Measurements from ENCODE around the gene CORO7. TPM values are rescaled to one million over a fixed set of nuclear protein-coding genes. Genes with fewer than 3 reads are reported as not detected.

Gene CORO7
- total RNA-seq, 1 donor from 2014 or later, result 35.1 TPM

DNA sequence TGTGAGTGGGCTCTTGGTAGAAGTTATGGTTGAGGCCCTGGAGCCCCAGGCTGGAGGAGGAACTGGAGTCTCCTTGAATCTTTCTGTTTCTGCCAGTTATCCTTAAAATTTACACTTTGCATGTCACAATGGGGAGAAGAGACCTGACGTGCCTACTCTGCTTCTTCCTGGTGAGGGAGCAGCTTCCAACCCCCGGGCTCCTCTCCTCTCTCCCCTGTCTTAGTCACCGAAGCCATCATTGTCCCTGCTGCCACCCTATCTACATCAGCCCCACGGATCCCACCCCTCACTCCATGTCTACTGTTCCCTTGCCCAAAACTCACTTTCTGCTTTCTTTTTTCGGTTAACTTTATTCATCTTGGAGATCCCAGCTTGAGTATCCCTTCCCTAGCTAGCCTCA lies 26.9 kb upstream of the CORO7 start:
- Mint-ChIP-seq H3K27me3 (ENCODE audit: low read depth) (no peaks in the 10 kb centered on the region), H3K4me3 (no peak overlapping the region), H3K27ac (no peak overlapping the region), H3K9me3 (no peaks in the 10 kb centered on the region), H3K36me3 (peaks cover 37% of the 10 kb centered on the region), H3K4me1 (no peaks in the 10 kb centered on the region)
- DNase-seq (ENCODE audit: low spot score in 2 of 2, unreplicated experiment in 2 of 2), result no peak
- TF ChIP-seq, protein P1, sequence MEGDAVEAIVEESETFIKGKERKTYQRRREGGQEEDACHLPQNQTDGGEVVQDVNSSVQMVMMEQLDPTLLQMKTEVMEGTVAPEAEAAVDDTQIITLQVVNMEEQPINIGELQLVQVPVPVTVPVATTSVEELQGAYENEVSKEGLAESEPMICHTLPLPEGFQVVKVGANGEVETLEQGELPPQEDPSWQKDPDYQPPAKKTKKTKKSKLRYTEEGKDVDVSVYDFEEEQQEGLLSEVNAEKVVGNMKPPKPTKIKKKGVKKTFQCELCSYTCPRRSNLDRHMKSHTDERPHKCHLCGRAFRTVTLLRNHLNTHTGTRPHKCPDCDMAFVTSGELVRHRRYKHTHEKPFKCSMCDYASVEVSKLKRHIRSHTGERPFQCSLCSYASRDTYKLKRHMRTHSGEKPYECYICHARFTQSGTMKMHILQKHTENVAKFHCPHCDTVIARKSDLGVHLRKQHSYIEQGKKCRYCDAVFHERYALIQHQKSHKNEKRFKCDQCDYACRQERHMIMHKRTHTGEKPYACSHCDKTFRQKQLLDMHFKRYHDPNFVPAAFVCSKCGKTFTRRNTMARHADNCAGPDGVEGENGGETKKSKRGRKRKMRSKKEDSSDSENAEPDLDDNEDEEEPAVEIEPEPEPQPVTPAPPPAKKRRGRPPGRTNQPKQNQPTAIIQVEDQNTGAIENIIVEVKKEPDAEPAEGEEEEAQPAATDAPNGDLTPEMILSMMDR (IDR thresholded peaks at IDR 0.05; ENCODE audit: unreplicated experiment), result no peak

- no peak for DNase-seq (ENCODE audit: low spot score in 2 of 2, unreplicated experiment in 2 of 2)
- TF ChIP-seq, protein P1 (IDR thresholded peaks at IDR 0.05; ENCODE audit: unreplicated experiment), result no peak
- Mint-ChIP-seq H3K4me3 (no peak overlapping the region), H3K9me3 (no peaks in the 10 kb centered on the region), H3K4me1 (no peaks in the 10 kb centered on the region), H3K27ac (no peak overlapping the region), H3K36me3 (peaks cover 38% of the 10 kb centered on the region), H3K27me3 (ENCODE audit: low read depth) (no peaks in the 10 kb centered on the region)
These were observed 26.0 kb upstream of the CORO7 start for GRCh38 chr16:4442371-4442770.

GRCh38 chr16:4437366-4437765 lies 21.0 kb upstream of the CORO7 start:
- no peaks in the 10 kb centered on the region for H3K9me3 Mint-ChIP-seq
- TF ChIP-seq, protein P1 (IDR thresholded peaks at IDR 0.05; ENCODE audit: unreplicated experiment), result no peak
- no peaks in the 10 kb centered on the region for H3K27me3 Mint-ChIP-seq (ENCODE audit: low read depth)
- H3K27ac Mint-ChIP-seq, result no peak overlapping the region
- no peak overlapping the region for H3K4me3 Mint-ChIP-seq
- peaks cover 29% of the 10 kb centered on the region for H3K36me3 Mint-ChIP-seq
- H3K4me1 Mint-ChIP-seq, result no peaks in the 10 kb centered on the region
- no peak for DNase-seq (ENCODE audit: low spot score in 2 of 2, unreplicated experiment in 2 of 2)

GRCh38 chr16:4435337-4436067 lies 19.1 kb upstream of the CORO7 start:
- Mint-ChIP-seq H3K27me3 (ENCODE audit: low read depth) (no peaks in the 10 kb centered on the region), H3K36me3 (peaks cover 27% of the 10 kb centered on the region), H3K9me3 (no peaks in the 10 kb centered on the region), H3K27ac (no peak overlapping the region), H3K4me1 (no peaks in the 10 kb centered on the region), H3K4me3 (no peak overlapping the region)
- TF ChIP-seq, protein P1 (IDR thresholded peaks at IDR 0.05; ENCODE audit: unreplicated experiment), result no peak
- DNase-seq (ENCODE audit: low spot score in 2 of 2, unreplicated experiment in 2 of 2), result no peak

DNA sequence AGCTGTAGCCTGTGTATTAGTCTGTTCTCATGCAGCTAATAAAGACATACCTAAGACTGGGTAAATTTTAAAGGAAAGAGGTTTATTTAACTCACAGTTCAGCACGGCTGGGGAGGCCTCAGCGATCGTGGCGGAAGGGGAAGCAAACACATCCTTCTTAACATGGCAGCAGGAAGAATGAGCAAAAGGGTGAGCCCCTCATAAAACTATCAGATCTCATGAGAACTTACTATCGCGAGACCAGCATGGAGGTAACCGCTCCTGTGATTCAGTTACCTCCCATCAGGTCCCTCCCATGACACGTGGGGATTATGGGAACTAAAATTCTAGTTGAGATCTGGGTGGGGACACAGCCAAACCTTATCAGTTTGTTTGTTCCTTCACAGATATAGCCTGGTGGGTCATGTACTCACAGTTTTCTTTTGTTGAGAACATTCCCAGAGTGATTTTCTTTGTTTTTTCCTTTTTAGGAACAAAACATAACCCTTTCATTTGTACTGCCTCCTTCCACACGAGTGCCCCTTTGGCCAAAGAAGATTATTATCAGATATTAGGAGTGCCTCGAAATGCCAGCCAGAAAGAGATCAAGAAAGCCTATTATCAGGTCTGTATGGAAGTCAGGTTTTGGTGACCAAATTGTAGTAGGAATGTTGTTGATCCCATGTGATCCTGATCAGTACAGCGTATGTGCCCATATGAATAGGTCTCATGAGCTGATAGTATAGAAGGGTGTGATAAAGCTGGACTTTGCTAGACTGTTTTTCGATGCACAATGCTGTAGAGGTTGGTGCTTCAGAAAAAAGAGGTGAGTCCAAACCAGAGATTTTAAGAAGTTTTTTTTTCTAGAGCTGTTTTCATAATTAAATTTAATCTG lies 17.8 kb upstream of the CORO7 start:
- no peak overlapping the region for H3K4me3 Mint-ChIP-seq
- H3K27ac Mint-ChIP-seq, result no peak overlapping the region
- DNase-seq (ENCODE audit: low spot score in 2 of 2, unreplicated experiment in 2 of 2), result no peak
- no peaks in the 10 kb centered on the region for H3K4me1 Mint-ChIP-seq
- no peaks in the 10 kb centered on the region for H3K9me3 Mint-ChIP-seq
- TF ChIP-seq, protein P1 (IDR thresholded peaks at IDR 0.05; ENCODE audit: unreplicated experiment), result no peak
- no peaks in the 10 kb centered on the region for H3K27me3 Mint-ChIP-seq (ENCODE audit: low read depth)
- peaks cover 24% of the 10 kb centered on the region for H3K36me3 Mint-ChIP-seq

Measured in mesothelial cell of epicardium (in vitro differentiated cells).